ENCODE results near the gene PMIS2. TPM values are rescaled to one million over a fixed set of nuclear protein-coding genes. Genes with fewer than 3 reads are reported as not detected.

The PMIS2 gene
- total RNA-seq, 1 experiment from 2014 or later = not detected

GRCh38 chr19:35571406-35571965 lies 14.5 kb upstream of the PMIS2 start (continued):
- no peak for TF ChIP-seq REST (IDR thresholded peaks at IDR 0.05; ENCODE audit: low read depth)
- TF ChIP-seq EZH2phosphoT487 (IDR thresholded peaks at IDR 0.05; ENCODE audit: borderline replicate concordance) = no peak

- intact Hi-C loops (cut with micrococcal nuclease) = no loop called here
- TF ChIP-seq CTCF (IDR thresholded peaks at IDR 0.05 in 2 of 3, conservative IDR thresholded peaks at IDR 0.05 in 1 of 3; ENCODE audit: borderline replicate concordance in 1 of 3, insufficient read depth in 1 of 3, low read depth in 2 of 3, low read length in 2 of 3) = no peak
- TF ChIP-seq POLR2AphosphoS5 (IDR thresholded peaks at IDR 0.05; ENCODE audit: low read depth, low read length) = no peak
- TF ChIP-seq EZH2phosphoT487 (IDR thresholded peaks at IDR 0.05; ENCODE audit: borderline replicate concordance) = no peak
- no peak for TF ChIP-seq EGR1 (IDR thresholded peaks at IDR 0.05; ENCODE audit: low read depth)
- no peak for TF ChIP-seq SP1 (IDR thresholded peaks at IDR 0.05; ENCODE audit: low read depth)
- no peak for TF ChIP-seq CEBPB (IDR thresholded peaks at IDR 0.05; ENCODE audit: low read depth)
- no peak for TF ChIP-seq FOSL1 (IDR thresholded peaks at IDR 0.05; ENCODE audit: low read depth)
- RAD21 ChIA-PET (ENCODE audit: low non-redundant PET in 1 of 2, low total read pairs in 2 of 2, uncharacterized antibody in 2 of 2, unreplicated experiment in 2 of 2) = no interaction called here
- H3K79me2 ChIP-seq (ENCODE audit: insufficient read depth, low read length) = no peaks in the 10 kb centered on the region
- H3K27ac ChIP-seq (ENCODE audit: low read depth, low read length) = no peak overlapping the region
- H3K4me1 ChIP-seq (ENCODE audit: control insufficient read depth in 1 of 2, insufficient read depth in 2 of 2, low read length in 2 of 2) = no peaks in the 10 kb centered on the region
- no peak overlapping the region for H3K4me3 ChIP-seq (replicated peaks in 1 of 2; ENCODE audit: low read depth in 1 of 2, low read length in 2 of 2)
- CTCF ChIA-PET = no interaction called here
- H3K4me2 ChIP-seq (ENCODE audit: low read length) = no peak overlapping the region
- H3K9ac ChIP-seq (ENCODE audit: low read length) = no peak overlapping the region
- no peak for DNase-seq (ENCODE audit: low read depth, low spot score)
- H3K27me3 ChIP-seq (ENCODE audit: insufficient read depth, low read length) = no peaks in the 10 kb centered on the region
- BruUV-seq (replicated peaks) = no TSS peak
- no peak for ATAC-seq
- no peaks in the 10 kb centered on the region for H3K9me2 ChIP-seq (ENCODE audit: insufficient read depth)
- H3K9me3 ChIP-seq (ENCODE audit: control insufficient read depth in 1 of 2, insufficient read depth in 1 of 2, low read depth in 1 of 2, low read length in 2 of 2) = peaks cover 3 to 9% of the 10 kb centered on the region in 2 experiments; a peak in 2 of 4 replicates
- no peaks in the 10 kb centered on the region for H4K20me1 ChIP-seq (ENCODE audit: insufficient read depth)
- H3K36me3 ChIP-seq (ENCODE audit: control insufficient read depth in 1 of 2, insufficient read depth in 2 of 2, low read length in 2 of 2) = no peaks in the 10 kb centered on the region
- H2AFZ ChIP-seq (ENCODE audit: low read depth, low read length, poor library complexity, severe bottlenecking) = no peak overlapping the region
- POLR2A ChIA-PET = no interaction called here
Measured at GRCh38 chr19:35577918-35578317, 8.1 kb upstream of the PMIS2 start.

Measured in HCT116 (cell line).